ENCODE results near the gene SLC26A2.
"Not testable (repeated sequence)": the region's sequence is repeated elsewhere in the genome, so short reads cannot be mapped to it uniquely, and the experiment has no call there.

DNA sequence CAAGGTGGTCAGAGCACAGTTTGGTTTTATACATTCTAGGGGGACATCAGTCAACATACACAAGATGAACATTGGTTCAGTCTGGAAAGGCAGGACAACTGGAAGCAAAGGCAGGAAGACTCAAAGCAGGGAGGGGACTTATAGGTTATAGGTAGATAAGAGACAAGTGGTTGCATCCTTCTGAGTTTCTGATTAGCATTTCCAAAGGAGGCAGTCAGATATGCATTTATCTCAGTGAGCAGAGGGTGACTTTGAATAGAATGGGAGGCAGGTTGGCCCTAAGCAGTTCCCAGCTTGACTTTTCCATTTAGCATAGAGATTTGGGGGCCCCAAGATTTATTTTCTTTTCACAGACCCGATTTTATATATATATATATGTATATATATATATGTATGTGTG lies 67.5 kb downstream of the SLC26A2 start:
- TF ChIP-seq, protein P1, sequence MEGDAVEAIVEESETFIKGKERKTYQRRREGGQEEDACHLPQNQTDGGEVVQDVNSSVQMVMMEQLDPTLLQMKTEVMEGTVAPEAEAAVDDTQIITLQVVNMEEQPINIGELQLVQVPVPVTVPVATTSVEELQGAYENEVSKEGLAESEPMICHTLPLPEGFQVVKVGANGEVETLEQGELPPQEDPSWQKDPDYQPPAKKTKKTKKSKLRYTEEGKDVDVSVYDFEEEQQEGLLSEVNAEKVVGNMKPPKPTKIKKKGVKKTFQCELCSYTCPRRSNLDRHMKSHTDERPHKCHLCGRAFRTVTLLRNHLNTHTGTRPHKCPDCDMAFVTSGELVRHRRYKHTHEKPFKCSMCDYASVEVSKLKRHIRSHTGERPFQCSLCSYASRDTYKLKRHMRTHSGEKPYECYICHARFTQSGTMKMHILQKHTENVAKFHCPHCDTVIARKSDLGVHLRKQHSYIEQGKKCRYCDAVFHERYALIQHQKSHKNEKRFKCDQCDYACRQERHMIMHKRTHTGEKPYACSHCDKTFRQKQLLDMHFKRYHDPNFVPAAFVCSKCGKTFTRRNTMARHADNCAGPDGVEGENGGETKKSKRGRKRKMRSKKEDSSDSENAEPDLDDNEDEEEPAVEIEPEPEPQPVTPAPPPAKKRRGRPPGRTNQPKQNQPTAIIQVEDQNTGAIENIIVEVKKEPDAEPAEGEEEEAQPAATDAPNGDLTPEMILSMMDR (IDR thresholded peaks at IDR 0.05; ENCODE audit: poor library complexity): not testable (repeated sequence)
- not testable (repeated sequence) for TF ChIP-seq EZH2 (IDR thresholded peaks at IDR 0.05; ENCODE audit: borderline replicate concordance)
